HL-60 (cell line): ENCODE data around the gene ANKS1B.

ENCODE experiments used
- POLR2AphosphoS5 ChIP-seq: IDR thresholded peaks from 2 replicates; pipeline ENCODE4 v1.6.1; 2012; ENCODE audit warnings: low read depth
- TF ChIP-seq, protein P1 (sequence below): IDR thresholded peaks from one replicate; pipeline ENCODE4 v1.5.1; 2011; ENCODE audit warnings: low read length, control low read depth, inconsistent platforms; ENCODE audit not compliant: insufficient read depth

DNA sequence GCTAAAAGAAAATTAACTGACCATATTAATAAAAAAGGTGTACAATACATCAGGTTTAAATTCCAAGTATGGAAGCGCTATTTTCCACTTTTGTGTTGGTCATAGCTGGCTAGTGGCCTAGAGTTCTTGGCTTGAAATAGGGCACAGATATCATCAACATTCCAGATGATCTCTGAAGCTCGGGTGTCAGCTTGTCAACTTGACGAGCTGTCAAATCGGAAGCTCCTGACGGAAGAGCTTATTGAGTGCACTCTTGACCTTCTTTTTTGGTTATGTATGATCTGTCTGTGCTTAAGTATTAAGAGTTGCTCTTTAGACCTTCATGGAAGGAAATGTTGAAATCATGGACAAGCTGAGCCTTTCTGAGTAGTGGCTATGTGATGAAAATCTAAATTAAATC lies 1161.7 kb downstream of the ANKS1B start:
- TF ChIP-seq POLR2AphosphoS5 = no peak
- TF ChIP-seq, protein P1, sequence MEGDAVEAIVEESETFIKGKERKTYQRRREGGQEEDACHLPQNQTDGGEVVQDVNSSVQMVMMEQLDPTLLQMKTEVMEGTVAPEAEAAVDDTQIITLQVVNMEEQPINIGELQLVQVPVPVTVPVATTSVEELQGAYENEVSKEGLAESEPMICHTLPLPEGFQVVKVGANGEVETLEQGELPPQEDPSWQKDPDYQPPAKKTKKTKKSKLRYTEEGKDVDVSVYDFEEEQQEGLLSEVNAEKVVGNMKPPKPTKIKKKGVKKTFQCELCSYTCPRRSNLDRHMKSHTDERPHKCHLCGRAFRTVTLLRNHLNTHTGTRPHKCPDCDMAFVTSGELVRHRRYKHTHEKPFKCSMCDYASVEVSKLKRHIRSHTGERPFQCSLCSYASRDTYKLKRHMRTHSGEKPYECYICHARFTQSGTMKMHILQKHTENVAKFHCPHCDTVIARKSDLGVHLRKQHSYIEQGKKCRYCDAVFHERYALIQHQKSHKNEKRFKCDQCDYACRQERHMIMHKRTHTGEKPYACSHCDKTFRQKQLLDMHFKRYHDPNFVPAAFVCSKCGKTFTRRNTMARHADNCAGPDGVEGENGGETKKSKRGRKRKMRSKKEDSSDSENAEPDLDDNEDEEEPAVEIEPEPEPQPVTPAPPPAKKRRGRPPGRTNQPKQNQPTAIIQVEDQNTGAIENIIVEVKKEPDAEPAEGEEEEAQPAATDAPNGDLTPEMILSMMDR = no peak
